GM23338 (cell line): ENCODE measurements around the gene TECTA. TPM values are rescaled to one million over a fixed set of nuclear protein-coding genes. Genes with fewer than 3 reads are reported as not detected.

Source experiments
- ATAC-seq: fragments of 200-7000 bp; cut with Tn5 transposase; 3 replicates; pipeline ENCODE4 v1.9.1; 2020
- DNase-seq: peaks from one replicate; pipeline ENCODE4 v3.0.0-alpha.2; 2015; ENCODE audit warnings: low spot score
- H2AFZ ChIP-seq: fragments of 200-600 bp; sonication (generic); 2 replicates; pipeline ENCODE4 v1.8.0; 2016; ENCODE audit warnings: antibody characterized with exemption, mild to moderate bottlenecking, moderate library complexity
- H3F3A ChIP-seq: fragments of 200-600 bp; sonication (generic); replicated peaks from 2 replicates; pipeline ENCODE4 v1.8.0; 2017; ENCODE audit warnings: antibody characterized with exemption, mixed run types, low read depth
- H3K27ac ChIP-seq: fragments of 200-600 bp; sonication (generic); 2 replicates; pipeline ENCODE4 v1.6.1; 2016; ENCODE audit warnings: low read depth
- H3K27me3 ChIP-seq: fragments of 200-600 bp; sonication (generic); 2 replicates; pipeline ENCODE4 v1.8.0; 2016; ENCODE audit warnings: mild to moderate bottlenecking, mixed run types, moderate library complexity; ENCODE audit not compliant: insufficient read depth
- H3K36me3 ChIP-seq: fragments of 200-600 bp; sonication (generic); 2 replicates; pipeline ENCODE4 v1.8.0; 2016; ENCODE audit warnings: mild to moderate bottlenecking; ENCODE audit not compliant: insufficient read depth
- H3K4me1 ChIP-seq: fragments of 200-600 bp; sonication (generic); 2 replicates; pipeline ENCODE4 v1.8.0; 2016; ENCODE audit warnings: mild to moderate bottlenecking, moderate library complexity; ENCODE audit not compliant: insufficient read depth
- H3K4me2 ChIP-seq: fragments of 200-600 bp; sonication (generic); 2 replicates; pipeline ENCODE4 v1.7.1; 2017; ENCODE audit warnings: mixed run types
- H3K4me3 ChIP-seq: fragments of 200-600 bp; sonication (generic); 2 replicates; pipeline ENCODE4 v1.6.1; 2016; ENCODE audit warnings: mixed run types
- H3K79me2 ChIP-seq: fragments of 200-600 bp; sonication (generic); replicated peaks from 2 replicates; pipeline ENCODE4 v1.8.0; 2017; ENCODE audit warnings: mild to moderate bottlenecking; ENCODE audit not compliant: insufficient read depth
- H3K9me2 ChIP-seq: fragments of 200-600 bp; sonication (generic); 2 replicates; pipeline ENCODE4 v1.8.0; 2017; ENCODE audit not compliant: insufficient read depth
- H4K20me1 ChIP-seq: fragments of 200-600 bp; sonication (generic); replicated peaks from 2 replicates; pipeline ENCODE4 v1.8.0; 2017; ENCODE audit warnings: mild to moderate bottlenecking; ENCODE audit not compliant: insufficient read depth
- H3K27ac Mint-ChIP-seq: 2 replicates; pipeline ENCODE4 v1.8.0; 2020; ENCODE audit warnings: inconsistent platforms, mild to moderate bottlenecking, moderate library complexity, mixed read lengths
- H3K27me3 Mint-ChIP-seq: 3 replicates; pipeline ENCODE4 v1.8.0; 2022; ENCODE audit warnings: low read depth, mild to moderate bottlenecking, moderate library complexity, mixed read lengths, inconsistent platforms; ENCODE audit not compliant: insufficient read depth, poor library complexity
- H3K36me3 Mint-ChIP-seq: 3 replicates; pipeline ENCODE4 v1.8.0; 2021; ENCODE audit warnings: low read depth, mild to moderate bottlenecking, inconsistent platforms, moderate library complexity, mixed read lengths
- H3K4me1 Mint-ChIP-seq: 3 replicates; pipeline ENCODE4 v1.8.0; 2020; ENCODE audit warnings: mild to moderate bottlenecking, inconsistent platforms, mixed read lengths
- H3K4me3 Mint-ChIP-seq: 3 replicates; pipeline ENCODE4 v1.8.0; 2021; ENCODE audit warnings: moderate library complexity, mild to moderate bottlenecking, inconsistent platforms, mixed read lengths
- H3K9me3 Mint-ChIP-seq: 3 replicates; pipeline ENCODE4 v1.8.0; 2020; ENCODE audit warnings: moderate library complexity, mild to moderate bottlenecking, inconsistent platforms, mixed read lengths
- ETS1 ChIP-seq: IDR thresholded peaks from 2 replicates; pipeline ENCODE4 v1.6.1; 2016; ENCODE audit warnings: antibody characterized with exemption
- EZH2 ChIP-seq: fragments of 200-600 bp; sonication (generic); IDR thresholded peaks from one replicate; pipeline ENCODE4 v1.8.0; 2017; ENCODE audit warnings: antibody characterized with exemption, mild to moderate bottlenecking, low read depth; ENCODE audit not compliant: unreplicated experiment
- NANOG ChIP-seq: IDR thresholded peaks from 2 replicates; pipeline ENCODE4 v1.6.1; 2016; ENCODE audit warnings: antibody characterized with exemption, borderline replicate concordance
- POLR2AphosphoS5 ChIP-seq: IDR thresholded peaks from 2 replicates; pipeline ENCODE4 v1.6.1; 2016; ENCODE audit warnings: antibody characterized with exemption, low read depth
- REST ChIP-seq: IDR thresholded peaks from one replicate; pipeline ENCODE4 v1.6.1; 2018; ENCODE audit warnings: antibody characterized with exemption; ENCODE audit not compliant: unreplicated experiment
- STAT1 ChIP-seq: IDR thresholded peaks from one replicate; pipeline ENCODE4 v1.6.1; 2016; ENCODE audit warnings: antibody characterized with exemption; ENCODE audit not compliant: unreplicated experiment
- ZNF114 ChIP-seq: fragments of 250-450 bp; sonication (Bioruptor Pico); IDR thresholded peaks from 2 replicates; pipeline ENCODE4 v1.5.0; 2020; ENCODE audit warnings: mild to moderate bottlenecking, moderate library complexity
- ZNF331 ChIP-seq: fragments of 250-450 bp; sonication (Bioruptor Pico); IDR thresholded peaks from 2 replicates; pipeline ENCODE4 v1.5.0; 2020; ENCODE audit warnings: low read depth, mild to moderate bottlenecking, moderate library complexity
- polyA plus RNA-seq: library from polyadenylated mRNA; unstranded; fragments of >200 nt; fragmentation: Nextera tagmentation; extraction: Ambion mirVana; gene quantifications from 2 replicates; pipeline ENCODE4 v1.2.1, GENCODE V29; 2016
- total RNA-seq: library from RNA; depleted of rRNA; stranded (reverse); fragments of >200 nt; shearing (Covaris generic); gene quantifications from 2 replicates; pipeline ENCODE4 v1.2.3, GENCODE V29; 2014

TECTA gene
- total and polyA plus RNA-seq, 2 experiments from 2014 or later, result 0.34 to 0.69 TPM

GRCh38 chr11:121127809-121128208 lies 26.8 kb downstream of the TECTA start:
- peaks cover 13% of the 10 kb centered on the region; the same call in 2 of the 3 replicates for H3K36me3 Mint-ChIP-seq
- no peak for ATAC-seq
- peaks cover 5% of the 10 kb centered on the region for H3K27me3 Mint-ChIP-seq
- no peak overlapping the region for H3K4me3 Mint-ChIP-seq
- Histone ChIP-seq H3K36me3 (no peaks in the 10 kb centered on the region), H3K4me3 (no peak overlapping the region), H3K27ac (no peak overlapping the region), H3K79me2 (no peaks in the 10 kb centered on the region), H3K27me3 (no peaks in the 10 kb centered on the region), H2AFZ (no peak overlapping the region), H3F3A (no peaks in the 10 kb centered on the region), H3K4me1 (no peaks in the 10 kb centered on the region; the same call in 1 of the 2 replicates), H4K20me1 (no peaks in the 10 kb centered on the region), H3K9me2 (no peaks in the 10 kb centered on the region), H3K4me2 (no peak overlapping the region)
- peaks cover 13% of the 10 kb centered on the region for H3K9me3 Mint-ChIP-seq
- H3K4me1 Mint-ChIP-seq, result 0 out of 3 replicates have a peak, but pooled peaks cover 5% of the 10 kb centered on the region
- TF ChIP-seq ZNF331 (no peak), NANOG (no peak), EZH2 (no peak), REST (no peak), POLR2AphosphoS5 (no peak), ETS1 (no peak)
- H3K27ac Mint-ChIP-seq, result no peak overlapping the region
- no peak for DNase-seq

GRCh38 chr11:121129362-121130340 lies 28.6 kb downstream of the TECTA start:
- Mint-ChIP-seq H3K27ac (no peak overlapping the region), H3K9me3 (no peaks in the 10 kb centered on the region), H3K36me3 (no peaks in the 10 kb centered on the region), H3K27me3 (peaks cover 2% of the 10 kb centered on the region), H3K4me1 (no peaks in the 10 kb centered on the region), H3K4me3 (no peak overlapping the region)
- no peak overlapping the region for H3K4me2 ChIP-seq
- H2AFZ ChIP-seq, result no peak overlapping the region
- no peaks in the 10 kb centered on the region for H3K36me3 ChIP-seq
- DNase-seq, result no peak
- H3K9me2 ChIP-seq, result no peaks in the 10 kb centered on the region
- H3K79me2 ChIP-seq, result no peaks in the 10 kb centered on the region
- ATAC-seq, result no peak
- no peaks in the 10 kb centered on the region for H3K27me3 ChIP-seq
- H4K20me1 ChIP-seq, result no peaks in the 10 kb centered on the region
- H3K4me1 ChIP-seq, result no peaks in the 10 kb centered on the region
- no peaks in the 10 kb centered on the region for H3F3A ChIP-seq
- H3K4me3 ChIP-seq, result no peak overlapping the region
- H3K27ac ChIP-seq, result no peak overlapping the region
- TF ChIP-seq NANOG, result no peak
- TF ChIP-seq ZNF114 (CRISPR knock-in tag), result no peak
- no peak for TF ChIP-seq ETS1
- no peak for TF ChIP-seq STAT1
